Lower lobe of right lung (tissue), 2 donors: ENCODE results near the gene SACM1L. TPM values are rescaled to one million over a fixed set of nuclear protein-coding genes. Genes with fewer than 3 reads are reported as not detected.

Source experiments
- ATAC-seq, 2 donors: fragments of 200-7000 bp; cut with Tn5 transposase; one replicate each; pipeline ENCODE4 v1.9.1; 2020 to 2022; ENCODE audit warnings: mild to moderate bottlenecking in 2 of 2, moderate library complexity in 2 of 2
- DNase-seq: peaks from one replicate; pipeline ENCODE4 v3.0.0-alpha.2; 2020
- H3K27ac ChIP-seq: fragments of 200-600 bp; one replicate; pipeline ENCODE4 v1.8.0; 2022
- H3K27me3 ChIP-seq: fragments of 200-600 bp; one replicate; pipeline ENCODE4 v1.8.0; 2022; ENCODE audit warnings: low read depth
- H3K36me3 ChIP-seq: fragments of 200-600 bp; one replicate; pipeline ENCODE4 v1.8.0; 2022; ENCODE audit warnings: mild to moderate bottlenecking
- H3K4me1 ChIP-seq: fragments of 200-600 bp; one replicate; pipeline ENCODE4 v1.8.0; 2022
- H3K4me3 ChIP-seq: fragments of 200-600 bp; one replicate; pipeline ENCODE4 v1.8.0; 2022; ENCODE audit warnings: mild to moderate bottlenecking
- H3K9me3 ChIP-seq: fragments of 200-600 bp; one replicate; pipeline ENCODE4 v1.8.0; 2022
- CTCF ChIP-seq: fragments of 200-600 bp; IDR thresholded peaks from one replicate; pipeline ENCODE4 v1.8.0; 2022; ENCODE audit warnings: antibody characterized with exemption, mild to moderate bottlenecking
- intact Hi-C: fragments of 100-400 bp; cut with DNase I; formaldehyde crosslinking; loops from one replicate; pipeline ENCODE4 v1.11.0; 2022
- total RNA-seq: library from RNA; stranded (reverse); fragmentation: NEBNext Ultra II Directional; extraction: Animal tissue kit (Norgen Biotek cat#: 25700); gene quantifications from one replicate; pipeline ENCODE4 v1.2.1, GENCODE V29; 2021
- donor health status: DM: no; HTN: yes; CAD: no; lungs with severe emphysema.

SACM1L gene
- total RNA-seq, 1 donor from 2014 or later = 80.5 TPM

GRCh38 chr3:45765266-45765851 is 76.2 kb downstream of the SACM1L start:
- DNase-seq (no peak), ATAC-seq (no peak)
- Histone ChIP-seq H3K36me3 (no peaks in the 10 kb centered on the region), H3K27ac (no peak overlapping the region), H3K4me3 (no peak overlapping the region), H3K27me3 (no peaks in the 10 kb centered on the region), H3K9me3 (no peaks in the 10 kb centered on the region), H3K4me1 (peaks cover 3% of the 10 kb centered on the region)
- no peak for TF ChIP-seq CTCF
- intact Hi-C loops = no loop called here

GRCh38 chr3:45765958-45766357 is 76.8 kb downstream of the SACM1L start:
- DNase-seq (no peak), ATAC-seq (no peak)
- H3K9me3 ChIP-seq = no peaks in the 10 kb centered on the region
- H3K27me3 ChIP-seq = no peaks in the 10 kb centered on the region
- intact Hi-C loops = no loop called here
- TF ChIP-seq CTCF = no peak
- H3K4me1 ChIP-seq = peaks cover 3% of the 10 kb centered on the region
- no peak overlapping the region for H3K4me3 ChIP-seq
- no peaks in the 10 kb centered on the region for H3K36me3 ChIP-seq
- no peak overlapping the region for H3K27ac ChIP-seq

- TF ChIP-seq CTCF = no peak
These were observed 82.1 kb downstream of the SACM1L start for GRCh38 chr3:45771166-45771775.

GRCh38 chr3:45771831-45772230 is 82.6 kb downstream of the SACM1L start:
- DNase-seq = no peak
- intact Hi-C loops = no loop called here
- Histone ChIP-seq H3K27ac (no peak overlapping the region), H3K4me1 (no peaks in the 10 kb centered on the region), H3K9me3 (no peaks in the 10 kb centered on the region), H3K36me3 (no peaks in the 10 kb centered on the region), H3K4me3 (no peak overlapping the region), H3K27me3 (no peaks in the 10 kb centered on the region)
- no peak for ATAC-seq
- TF ChIP-seq CTCF = no peak

More at GRCh38 chr3:45771166-45771775, 82.1 kb downstream of the SACM1L start:
- no peak overlapping the region for H3K27ac ChIP-seq
- ATAC-seq = no peak
- H3K36me3 ChIP-seq = no peaks in the 10 kb centered on the region
- DNase-seq = no peak
- no peaks in the 10 kb centered on the region for H3K9me3 ChIP-seq
- no peak overlapping the region for H3K4me3 ChIP-seq
- intact Hi-C loops = no loop called here
- no peaks in the 10 kb centered on the region for H3K27me3 ChIP-seq
- no peaks in the 10 kb centered on the region for H3K4me1 ChIP-seq

- H3K36me3 ChIP-seq = no peaks in the 10 kb centered on the region
These were observed 83.3 kb downstream of the SACM1L start for GRCh38 chr3:45772341-45773035.

More at GRCh38 chr3:45772341-45773035, 83.3 kb downstream of the SACM1L start:
- intact Hi-C loops = no loop called here
- H3K4me1 ChIP-seq = no peaks in the 10 kb centered on the region
- TF ChIP-seq CTCF = no peak
- ATAC-seq = no peak
- no peaks in the 10 kb centered on the region for H3K9me3 ChIP-seq
- H3K27ac ChIP-seq = no peak overlapping the region
- DNase-seq = no peak
- no peak overlapping the region for H3K4me3 ChIP-seq
- H3K27me3 ChIP-seq = no peaks in the 10 kb centered on the region
